ENCODE data around the gene COLEC11. TPM values are rescaled to one million over a fixed set of nuclear protein-coding genes. Genes with fewer than 3 reads are reported as not detected.
A peak's percentile ranks its signal among the peaks of the same experiment; 100 is the strongest.
"Not testable (repeated sequence)": the region's sequence is repeated elsewhere in the genome, so short reads cannot be mapped to it uniquely, and the experiment has no call there.

The COLEC11 gene
- polyA plus RNA-seq (ENCODE audit: insufficient read length in 3 of 3): 1 to 10 TPM; 1.5 to 3.0 (median 1.7) TPM
- long read RNA-seq, donor 1, partial matches to known transcripts: 0 of 1 reads
- long read RNA-seq, donor 1, other reads (novel, unspliced or antisense): 0 of 1 reads
- long read RNA-seq, donor 2, partial matches to known transcripts: 172 of 173 reads
- long read RNA-seq, donor 2, other reads (novel, unspliced or antisense): 0 of 173 reads
- long read RNA-seq, donor 3, partial matches to known transcripts: 182 of 182 reads
- long read RNA-seq, donor 3, other reads (novel, unspliced or antisense): 0 of 182 reads
- long read RNA-seq, donor 4, partial matches to known transcripts: 88 of 88 reads
- long read RNA-seq, donor 4, other reads (novel, unspliced or antisense): 0 of 88 reads
- long read RNA-seq, donor 5: 0 reads
- long read RNA-seq, donor 6, partial matches to known transcripts: 167 of 171 reads
- long read RNA-seq, donor 6, other reads (novel, unspliced or antisense): 0 of 171 reads
- long read RNA-seq, donor 7, partial matches to known transcripts: 233 of 240 reads
- long read RNA-seq, donor 7, other reads (novel, unspliced or antisense): 7 of 240 reads
- long read RNA-seq, donor 8, partial matches to known transcripts: 330 of 346 reads
- long read RNA-seq, donor 8, other reads (novel, unspliced or antisense): 15 of 346 reads
- long read RNA-seq, donor 9, partial matches to known transcripts: 82 of 84 reads
- long read RNA-seq, donor 9, other reads (novel, unspliced or antisense): 0 of 84 reads
- long read RNA-seq, donor 10, partial matches to known transcripts: 144 of 150 reads
- long read RNA-seq, donor 10, other reads (novel, unspliced or antisense): 5 of 150 reads
- long read RNA-seq, donor 11, partial matches to known transcripts: 80 of 82 reads
- long read RNA-seq, donor 11, other reads (novel, unspliced or antisense): 0 of 82 reads
- long read RNA-seq, donor 12, partial matches to known transcripts: 146 of 146 reads
- long read RNA-seq, donor 12, other reads (novel, unspliced or antisense): 0 of 146 reads
- long read RNA-seq, donor 13, partial matches to known transcripts: 0 of 2 reads
- long read RNA-seq, donor 13, other reads (novel, unspliced or antisense): 0 of 2 reads
- long read RNA-seq, donor 14, partial matches to known transcripts: 152 of 162 reads
- long read RNA-seq, donor 14, other reads (novel, unspliced or antisense): 5 of 162 reads
- long read RNA-seq, donor 15, partial matches to known transcripts: 45 of 45 reads
- long read RNA-seq, donor 15, other reads (novel, unspliced or antisense): 0 of 45 reads
- long read RNA-seq, donor 16, partial matches to known transcripts: 232 of 236 reads
- long read RNA-seq, donor 16, other reads (novel, unspliced or antisense): 0 of 236 reads

- DNase-seq (ENCODE audit: extremely low read depth in 1 of 11, low read depth in 9 of 11, low spot score in 4 of 11): peak in 2 of 11 donors; percentile 10 to 29
These were observed at the start of gene COLEC11 for GRCh38 chr2:3594493-3595281. TSS of gene COLEC11 (plus strand) at chr2:3595112. CDS start at chr2:3604341, 9,229 bp downstream.

- no peak for DNase-seq (ENCODE audit: extremely low read depth in 1 of 11, low read depth in 9 of 11, low spot score in 4 of 11)
These were observed 49.0 kb upstream of the COLEC11 start for GRCh38 chr2:3545788-3546478.

GRCh38 chr2:3547915-3548314, 47.0 kb upstream of the COLEC11 start:
- no peak for DNase-seq (ENCODE audit: extremely low read depth in 1 of 11, low read depth in 9 of 11, low spot score in 4 of 11)

- no peak for DNase-seq (ENCODE audit: extremely low read depth in 1 of 11, low read depth in 9 of 11, low spot score in 4 of 11)
These were observed 41.0 kb upstream of the COLEC11 start for GRCh38 chr2:3553946-3554345.

- DNase-seq (ENCODE audit: extremely low read depth in 1 of 11, low read depth in 9 of 11, low spot score in 4 of 11): no peak
These were observed 37.2 kb upstream of the COLEC11 start for GRCh38 chr2:3557639-3558204.

GRCh38 chr2:3558205-3559014, 36.5 kb upstream of the COLEC11 start, which contains the start of gene RNASEH1:
TSS of gene RNASEH1 (minus strand) at chr2:3558333. CDS start at chr2:3558260, 73 bp downstream.
- peak; percentile 92 to 100 (median 97) for DNase-seq (ENCODE audit: extremely low read depth in 1 of 11, low read depth in 9 of 11, low spot score in 4 of 11)

- no peak for DNase-seq (ENCODE audit: extremely low read depth in 1 of 11, low read depth in 9 of 11, low spot score in 4 of 11)
These were observed 31.4 kb upstream of the COLEC11 start for GRCh38 chr2:3563521-3563976.

- no peak for DNase-seq (ENCODE audit: extremely low read depth in 1 of 11, low read depth in 9 of 11, low spot score in 4 of 11)
These were observed 29.8 kb upstream of the COLEC11 start for GRCh38 chr2:3565117-3565516.

- no peak for DNase-seq (ENCODE audit: extremely low read depth in 1 of 11, low read depth in 9 of 11, low spot score in 4 of 11)
These were observed 28.1 kb upstream of the COLEC11 start for GRCh38 chr2:3566806-3567205.

- DNase-seq (ENCODE audit: extremely low read depth in 1 of 11, low read depth in 9 of 11, low spot score in 4 of 11): not testable (repeated sequence)
These were observed 25.3 kb upstream of the COLEC11 start for GRCh38 chr2:3569656-3570055.

GRCh38 chr2:3571284-3571683, 23.6 kb upstream of the COLEC11 start:
- DNase-seq (ENCODE audit: extremely low read depth in 1 of 11, low read depth in 9 of 11, low spot score in 4 of 11): no peak

GRCh38 chr2:3572620-3573019, 22.3 kb upstream of the COLEC11 start:
- DNase-seq (ENCODE audit: extremely low read depth in 1 of 11, low read depth in 9 of 11, low spot score in 4 of 11): no peak

- no peak for DNase-seq (ENCODE audit: extremely low read depth in 1 of 11, low read depth in 9 of 11, low spot score in 4 of 11)
These were observed 20.8 kb upstream of the COLEC11 start for GRCh38 chr2:3574155-3574554.

- no peak for DNase-seq (ENCODE audit: extremely low read depth in 1 of 11, low read depth in 9 of 11, low spot score in 4 of 11)
These were observed 19.2 kb upstream of the COLEC11 start for GRCh38 chr2:3575534-3576262.

GRCh38 chr2:3576263-3576630, 18.7 kb upstream of the COLEC11 start:
- DNase-seq (ENCODE audit: extremely low read depth in 1 of 11, low read depth in 9 of 11, low spot score in 4 of 11): not testable (repeated sequence)

GRCh38 chr2:3578987-3579386, 15.9 kb upstream of the COLEC11 start:
- DNase-seq (ENCODE audit: extremely low read depth in 1 of 11, low read depth in 9 of 11, low spot score in 4 of 11): no peak
